ENCODE data around the gene CELF6. TPM values are rescaled to one million over a fixed set of nuclear protein-coding genes. Genes with fewer than 3 reads are reported as not detected.

The CELF6 gene
- total RNA-seq, 4 donors from 2014 or later: 1.3 to 4.9 (median 1.9) TPM

- no peak for DNase-seq (ENCODE audit: low spot score)
- no peak for TF ChIP-seq CTCF (IDR thresholded peaks at IDR 0.05)
- ATAC-seq (ENCODE audit: low FRiP score): no peak
These were observed 34.5 kb upstream of the CELF6 start for GRCh38 chr15:72354496-72354895.

GRCh38 chr15:72353266-72353665 is 33.3 kb upstream of the CELF6 start:
- ATAC-seq (ENCODE audit: low FRiP score) (no peak), DNase-seq (ENCODE audit: low spot score) (no peak)
- TF ChIP-seq CTCF (IDR thresholded peaks at IDR 0.05): no peak

- no peak for TF ChIP-seq CTCF (IDR thresholded peaks at IDR 0.05)
- DNase-seq (ENCODE audit: low spot score) (no peak), ATAC-seq (ENCODE audit: low FRiP score) (no peak)
These were observed 25.8 kb upstream of the CELF6 start for GRCh38 chr15:72345806-72346205.

GRCh38 chr15:72345280-72345679 is 25.3 kb upstream of the CELF6 start:
- ATAC-seq (ENCODE audit: low FRiP score): no peak
- no peak for DNase-seq (ENCODE audit: low spot score)
- no peak for TF ChIP-seq CTCF (IDR thresholded peaks at IDR 0.05)

- no peak for ATAC-seq (ENCODE audit: low FRiP score)
- TF ChIP-seq CTCF (IDR thresholded peaks at IDR 0.05): no peak
These were observed 24.6 kb upstream of the CELF6 start for GRCh38 chr15:72344602-72345001.

GRCh38 chr15:72342385-72342784 is 22.4 kb upstream of the CELF6 start:
- no peak for TF ChIP-seq CTCF (IDR thresholded peaks at IDR 0.05)
- ATAC-seq (ENCODE audit: low FRiP score) (no peak), DNase-seq (ENCODE audit: low spot score) (no peak)

More at GRCh38 chr15:72344602-72345001, 24.6 kb upstream of the CELF6 start:
- DNase-seq (ENCODE audit: low spot score): no peak

- TF ChIP-seq CTCF (IDR thresholded peaks at IDR 0.05): no peak
- ATAC-seq (ENCODE audit: low FRiP score) (no peak), DNase-seq (ENCODE audit: low spot score) (no peak)
These were observed 21.4 kb upstream of the CELF6 start for GRCh38 chr15:72341361-72341760.
